DND-41 (cell line): ENCODE measurements around the gene MAB21L3.

ENCODE experiments used
- ATAC-seq: fragments of 200-7000 bp; cut with Tn5 transposase; 3 replicates; pipeline ENCODE4 v1.9.1; 2021; ENCODE audit warnings: low read depth; ENCODE audit not compliant: insufficient read depth
- DNase-seq: peaks from one replicate; pipeline ENCODE4 v3.0.0-alpha.2; 2020
- H2AFZ ChIP-seq: 2 replicates; pipeline ENCODE4 v1.6.0; 2012; ENCODE audit warnings: low read depth, low read length
- H3K27ac ChIP-seq: 2 replicates; pipeline ENCODE4 v1.5.1; 2012; ENCODE audit warnings: low read length, inconsistent platforms
- H3K27me3 ChIP-seq: fragments of 200-600 bp; sonication (generic); 2 replicates; pipeline ENCODE4 v1.6.0; 2012; ENCODE audit warnings: low read length, mild to moderate bottlenecking, inconsistent platforms; ENCODE audit not compliant: insufficient read depth, poor library complexity
- H3K36me3 ChIP-seq: 2 replicates; pipeline ENCODE4 v1.5.1; 2012; ENCODE audit warnings: low read length, inconsistent platforms; ENCODE audit not compliant: insufficient read depth
- H3K4me1 ChIP-seq: 2 replicates; pipeline ENCODE4 v1.5.1; 2012; ENCODE audit warnings: mild to moderate bottlenecking, low read length; ENCODE audit not compliant: insufficient read depth
- H3K4me2 ChIP-seq: 2 replicates; pipeline ENCODE4 v1.6.0; 2012; ENCODE audit warnings: mild to moderate bottlenecking, moderate library complexity, low read length, inconsistent platforms; ENCODE audit not compliant: insufficient read depth
- H3K4me3 ChIP-seq, 2 experiments: fragments of 200-600 bp in 1 of 2; shearing (Covaris generic) in 1 of 2; 2 replicates each; pipeline ENCODE4 v1.5.1; 2012 to 2016; ENCODE audit warnings: inconsistent platforms in 2 of 2, low read length in 2 of 2, mild to moderate bottlenecking in 2 of 2, low read depth in 1 of 2, moderate library complexity in 1 of 2
- H3K79me2 ChIP-seq: 2 replicates; pipeline ENCODE4 v1.6.0; 2012; ENCODE audit warnings: low read length, inconsistent platforms; ENCODE audit not compliant: insufficient read depth
- H3K9ac ChIP-seq: 2 replicates; pipeline ENCODE4 v1.6.0; 2012; ENCODE audit warnings: low read depth, mild to moderate bottlenecking, inconsistent platforms, low read length, moderate library complexity
- H3K9me3 ChIP-seq: 2 replicates; pipeline ENCODE4 v1.5.1; 2012; ENCODE audit warnings: low read length, moderate library complexity, mild to moderate bottlenecking, inconsistent platforms; ENCODE audit not compliant: insufficient read depth, severe bottlenecking
- H4K20me1 ChIP-seq: 2 replicates; pipeline ENCODE4 v1.6.0; 2012; ENCODE audit warnings: low read length; ENCODE audit not compliant: insufficient read depth
- CTCF ChIP-seq: IDR thresholded peaks from 2 replicates; pipeline ENCODE4 v1.5.1; 2012; ENCODE audit warnings: borderline replicate concordance, low read length, moderate library complexity, mild to moderate bottlenecking; ENCODE audit not compliant: poor library complexity, severe bottlenecking; ENCODE audit errors: extremely low read depth
- EZH2 ChIP-seq: IDR thresholded peaks from 3 replicates; pipeline ENCODE4 v1.6.1; 2012; ENCODE audit warnings: borderline replicate concordance, low read depth, mild to moderate bottlenecking, moderate library complexity, low read length, inconsistent platforms; ENCODE audit not compliant: severe bottlenecking

Gene MAB21L3

GRCh38 chr1:116112388-116113140 is 1.4 kb downstream of the MAB21L3 start:
- ATAC-seq (no peak), DNase-seq (no peak)
- Histone ChIP-seq H3K4me2 (no peak overlapping the region), H4K20me1 (no peaks in the 10 kb centered on the region), H3K4me1 (no peaks in the 10 kb centered on the region), H3K27ac (no peak overlapping the region), H3K36me3 (no peaks in the 10 kb centered on the region), H3K4me3 (no peak overlapping the region), H3K9ac (no peak overlapping the region), H3K9me3 (no peaks in the 10 kb centered on the region), H2AFZ (no peak overlapping the region), H3K79me2 (no peaks in the 10 kb centered on the region), H3K27me3 (peaks cover 13% of the 10 kb centered on the region)
- TF ChIP-seq CTCF (no peak), EZH2 (no peak)

- peaks cover 13% of the 10 kb centered on the region for H3K27me3 ChIP-seq
- no peak overlapping the region for H3K4me3 ChIP-seq
- no peak overlapping the region for H3K9ac ChIP-seq
- no peak overlapping the region for H3K4me2 ChIP-seq
- ATAC-seq (no peak), DNase-seq (no peak)
- H3K27ac ChIP-seq: no peak overlapping the region
- TF ChIP-seq EZH2 (no peak), CTCF (no peak)
- no peaks in the 10 kb centered on the region for H3K79me2 ChIP-seq
- H3K9me3 ChIP-seq: no peaks in the 10 kb centered on the region
- H3K36me3 ChIP-seq: no peaks in the 10 kb centered on the region
- H3K4me1 ChIP-seq: no peaks in the 10 kb centered on the region
- no peaks in the 10 kb centered on the region for H4K20me1 ChIP-seq
- H2AFZ ChIP-seq: no peak overlapping the region
Observed at GRCh38 chr1:116113615-116114014, 2.4 kb downstream of the MAB21L3 start.

- ATAC-seq (no peak), DNase-seq (no peak)
- H3K9me3 ChIP-seq: no peaks in the 10 kb centered on the region
Observed at GRCh38 chr1:116115476-116116439, 4.6 kb downstream of the MAB21L3 start.

More at GRCh38 chr1:116115476-116116439, 4.6 kb downstream of the MAB21L3 start:
- Histone ChIP-seq H3K9ac (no peak overlapping the region), H2AFZ (no peak overlapping the region), H4K20me1 (no peaks in the 10 kb centered on the region), H3K4me1 (no peaks in the 10 kb centered on the region), H3K27ac (no peak overlapping the region), H3K4me2 (no peak overlapping the region), H3K36me3 (no peaks in the 10 kb centered on the region), H3K4me3 (no peak overlapping the region), H3K79me2 (no peaks in the 10 kb centered on the region), H3K27me3 (peaks cover 12% of the 10 kb centered on the region)
- TF ChIP-seq EZH2 (no peak), CTCF (no peak)
